ENCODE data around the gene HOXD11. TPM values are rescaled to one million over a fixed set of nuclear protein-coding genes. Genes with fewer than 3 reads are reported as not detected.

HOXD11 gene
- total RNA-seq, 2 donors from 2014 or later, result 0.25 to 1.6 TPM

DNA sequence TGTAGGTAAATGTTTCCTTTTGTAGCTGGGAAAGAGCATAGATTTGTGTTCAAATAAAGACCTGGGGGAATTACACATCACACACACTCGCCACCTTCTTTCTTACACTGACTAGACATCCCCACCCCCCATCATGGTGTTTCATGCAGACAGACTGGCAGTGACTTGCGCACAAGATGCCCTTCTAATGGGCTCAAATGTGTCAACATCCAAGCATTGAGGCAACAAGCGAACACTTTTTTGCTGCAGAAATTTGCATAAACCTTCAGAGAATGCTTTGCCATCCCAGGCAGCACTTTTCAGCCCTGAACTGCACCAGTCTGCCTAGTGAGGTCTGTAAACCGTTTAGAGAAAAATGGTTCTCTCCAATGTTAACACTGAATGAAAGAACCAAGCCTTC, 27.0 kb downstream of the HOXD11 start:
- Histone ChIP-seq H3K9me3 (no peaks in the 10 kb centered on the region), H3K36me3 (no peaks in the 10 kb centered on the region), H3K4me1 (no peaks in the 10 kb centered on the region), H3K27me3 (peaks cover 19% of the 10 kb centered on the region), H3K27ac (no peak overlapping the region), H3K4me3 (no peak overlapping the region), H3K9ac (ENCODE audit: low read depth in 2 of 2, low read length in 2 of 2) (no peak overlapping the region)
- TF ChIP-seq, protein P1, sequence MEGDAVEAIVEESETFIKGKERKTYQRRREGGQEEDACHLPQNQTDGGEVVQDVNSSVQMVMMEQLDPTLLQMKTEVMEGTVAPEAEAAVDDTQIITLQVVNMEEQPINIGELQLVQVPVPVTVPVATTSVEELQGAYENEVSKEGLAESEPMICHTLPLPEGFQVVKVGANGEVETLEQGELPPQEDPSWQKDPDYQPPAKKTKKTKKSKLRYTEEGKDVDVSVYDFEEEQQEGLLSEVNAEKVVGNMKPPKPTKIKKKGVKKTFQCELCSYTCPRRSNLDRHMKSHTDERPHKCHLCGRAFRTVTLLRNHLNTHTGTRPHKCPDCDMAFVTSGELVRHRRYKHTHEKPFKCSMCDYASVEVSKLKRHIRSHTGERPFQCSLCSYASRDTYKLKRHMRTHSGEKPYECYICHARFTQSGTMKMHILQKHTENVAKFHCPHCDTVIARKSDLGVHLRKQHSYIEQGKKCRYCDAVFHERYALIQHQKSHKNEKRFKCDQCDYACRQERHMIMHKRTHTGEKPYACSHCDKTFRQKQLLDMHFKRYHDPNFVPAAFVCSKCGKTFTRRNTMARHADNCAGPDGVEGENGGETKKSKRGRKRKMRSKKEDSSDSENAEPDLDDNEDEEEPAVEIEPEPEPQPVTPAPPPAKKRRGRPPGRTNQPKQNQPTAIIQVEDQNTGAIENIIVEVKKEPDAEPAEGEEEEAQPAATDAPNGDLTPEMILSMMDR (IDR thresholded peaks at IDR 0.05), result no peak
- no peak for DNase-seq
- intact Hi-C loops (cut with DNase I), result no loop called here

DNA sequence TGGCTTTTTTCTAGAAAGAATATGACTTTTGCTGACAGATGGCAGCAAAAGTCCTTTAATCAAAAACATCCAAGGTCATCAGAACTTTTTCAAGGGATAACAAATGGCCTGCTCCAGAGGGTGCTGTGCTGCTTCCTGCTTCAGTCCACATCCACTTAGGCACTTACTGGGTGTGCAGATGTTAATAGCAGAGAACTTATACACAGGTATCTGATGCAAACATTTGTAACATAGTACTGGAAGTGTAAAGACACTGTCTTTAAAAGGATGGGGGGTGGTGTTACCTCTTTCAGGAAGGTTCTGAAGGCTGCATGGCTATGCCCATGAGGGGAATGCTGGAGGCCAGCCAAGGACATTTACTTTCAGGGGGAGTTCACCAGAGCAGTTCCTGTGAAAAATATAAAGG, 28.0 kb downstream of the HOXD11 start:
- DNase-seq, result no peak
- Histone ChIP-seq H3K27me3 (peaks cover 12% of the 10 kb centered on the region), H3K4me3 (no peak overlapping the region), H3K27ac (peak overlapping the region; percentile 46), H3K9me3 (no peaks in the 10 kb centered on the region), H3K36me3 (no peaks in the 10 kb centered on the region), H3K9ac (ENCODE audit: low read depth in 2 of 2, low read length in 2 of 2) (peak overlapping the region in 1 of 2 donors; percentile 28), H3K4me1 (no peaks in the 10 kb centered on the region)
- TF ChIP-seq, protein P1 (IDR thresholded peaks at IDR 0.05), result no peak
- intact Hi-C loops (cut with DNase I), result no loop called here

DNA sequence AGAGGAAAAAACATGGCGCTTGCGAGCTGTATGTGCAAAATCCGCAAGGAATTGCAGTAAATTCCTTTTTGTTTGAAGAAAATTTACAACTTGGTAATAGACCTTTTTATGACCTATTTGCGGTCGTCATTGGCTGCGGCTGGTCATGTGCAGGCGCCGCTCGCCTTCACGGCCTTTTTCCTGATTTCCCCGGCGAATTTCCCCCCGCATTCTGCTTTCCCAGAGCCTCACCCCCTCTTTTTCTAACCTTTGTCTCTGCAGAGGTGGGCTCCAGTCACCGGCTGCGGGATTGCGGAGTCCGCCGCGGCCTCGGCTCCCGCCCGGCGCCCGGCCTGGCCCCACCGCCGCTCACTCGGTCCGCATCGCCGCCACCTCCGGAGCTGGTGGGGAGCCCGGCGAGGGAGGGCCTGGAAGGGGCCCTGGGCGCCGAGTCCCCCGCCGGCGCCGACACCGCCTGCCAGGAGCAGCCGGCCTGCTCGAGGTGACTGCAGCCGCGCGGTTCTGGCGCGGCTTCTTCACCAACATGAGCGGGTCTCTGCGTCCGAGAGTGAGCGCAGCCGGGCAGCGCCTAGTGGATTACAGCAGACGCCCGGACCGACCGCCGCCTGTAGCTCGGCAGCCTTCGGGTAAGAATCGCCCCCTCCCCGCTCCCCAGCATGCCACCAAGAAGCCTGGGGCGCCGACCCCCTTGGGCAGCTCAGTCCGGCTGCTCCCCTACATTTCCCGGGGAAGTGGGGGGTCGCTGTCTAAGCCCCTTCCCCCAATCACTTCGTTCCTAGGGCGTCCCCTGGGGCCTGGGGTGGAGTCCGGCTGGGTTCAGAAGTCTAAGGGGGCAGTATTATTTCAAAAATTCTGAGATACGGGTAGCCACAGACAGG, 29.5 kb downstream of the HOXD11 start:
- no peaks in the 10 kb centered on the region for H3K36me3 ChIP-seq
- H3K9me3 ChIP-seq, result no peaks in the 10 kb centered on the region
- peak; percentile 63 for DNase-seq
- TF ChIP-seq, protein P1 (IDR thresholded peaks at IDR 0.05), result no peak
- peaks cover 4% of the 10 kb centered on the region for H3K27me3 ChIP-seq
- H3K27ac ChIP-seq, result peak overlapping the region; percentile 82
- no peaks in the 10 kb centered on the region for H3K4me1 ChIP-seq
- peak overlapping the region; percentile 76 to 86 for H3K9ac ChIP-seq (ENCODE audit: low read depth in 2 of 2, low read length in 2 of 2)
- intact Hi-C loops (cut with DNase I), result no loop called here
- H3K4me3 ChIP-seq, result peak overlapping the region; percentile 60

DNA sequence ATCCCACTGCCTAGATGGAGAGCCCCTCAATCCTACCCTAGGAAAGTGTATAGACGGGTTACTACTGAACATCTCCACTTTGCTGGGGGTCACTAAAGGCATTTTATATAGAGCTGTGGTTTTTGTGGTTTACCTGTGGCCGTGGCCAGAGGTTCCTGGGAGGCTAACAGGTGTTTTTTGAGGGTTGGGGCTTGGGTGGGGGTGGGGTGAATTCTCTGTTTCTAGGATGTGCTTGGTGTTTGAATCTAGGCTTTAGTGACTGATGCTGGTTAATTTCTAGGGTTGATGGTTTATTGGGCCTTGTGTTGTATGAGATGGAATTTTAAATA, 30.1 kb downstream of the HOXD11 start:
- Histone ChIP-seq H3K4me3 (peak overlapping the region; percentile 60), H3K9me3 (no peaks in the 10 kb centered on the region), H3K27me3 (peaks cover 4% of the 10 kb centered on the region), H3K27ac (peak overlapping the region; percentile 82), H3K36me3 (no peaks in the 10 kb centered on the region), H3K4me1 (no peaks in the 10 kb centered on the region), H3K9ac (ENCODE audit: low read depth in 2 of 2, low read length in 2 of 2) (peak overlapping the region; percentile 76 to 86)
- TF ChIP-seq, protein P1 (IDR thresholded peaks at IDR 0.05), result no peak
- intact Hi-C loops (cut with DNase I), result no loop called here
- no peak for DNase-seq

DNA sequence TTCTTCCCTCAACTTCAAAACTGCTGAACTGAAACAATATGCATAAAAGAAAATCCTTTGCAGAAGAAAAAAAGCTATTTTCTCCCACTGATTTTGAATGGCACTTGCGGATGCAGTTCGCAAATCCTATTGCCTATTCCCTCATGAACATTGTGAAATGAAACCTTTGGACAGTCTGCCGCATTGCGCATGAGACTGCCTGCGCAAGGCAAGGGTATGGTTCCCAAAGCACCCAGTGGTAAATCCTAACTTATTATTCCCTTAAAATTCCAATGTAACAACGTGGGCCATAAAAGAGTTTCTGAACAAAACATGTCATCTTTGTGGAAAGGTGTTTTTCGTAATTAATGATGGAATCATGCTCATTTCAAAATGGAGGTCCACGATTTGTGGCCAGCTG, 30.8 kb downstream of the HOXD11 start:
- no peak for DNase-seq
- no peaks in the 10 kb centered on the region for H3K4me1 ChIP-seq
- no peak overlapping the region for H3K4me3 ChIP-seq
- no peaks in the 10 kb centered on the region for H3K9me3 ChIP-seq
- TF ChIP-seq, protein P1 (IDR thresholded peaks at IDR 0.05), result no peak
- peaks cover 4% of the 10 kb centered on the region for H3K27me3 ChIP-seq
- intact Hi-C loops (cut with DNase I), result no loop called here
- H3K36me3 ChIP-seq, result no peaks in the 10 kb centered on the region
- no peak overlapping the region for H3K9ac ChIP-seq (ENCODE audit: low read depth in 2 of 2, low read length in 2 of 2)
- no peak overlapping the region for H3K27ac ChIP-seq

Data from colonic mucosa (tissue), 4 donors.